Upper lobe of right lung (tissue), 1 donor: ENCODE measurements around the gene MIEN1. TPM values are rescaled to one million over a fixed set of nuclear protein-coding genes. Genes with fewer than 3 reads are reported as not detected.
A peak's percentile ranks its signal among the peaks of the same experiment; 100 is the strongest.

Experiments used
- ATAC-seq: fragments of 200-7000 bp; cut with Tn5 transposase; one replicate; pipeline ENCODE4 v1.9.1; 2020; ENCODE audit warnings: mild to moderate bottlenecking, moderate library complexity
- DNase-seq: peaks from one replicate; pipeline ENCODE4 v3.0.0-alpha.2; 2020
- H3K27ac ChIP-seq: fragments of 200-600 bp; one replicate; pipeline ENCODE4 v1.8.0; 2022
- H3K27me3 ChIP-seq: fragments of 200-600 bp; one replicate; pipeline ENCODE4 v1.8.0; 2022; ENCODE audit warnings: mild to moderate bottlenecking
- H3K36me3 ChIP-seq: fragments of 200-600 bp; one replicate; pipeline ENCODE4 v1.8.0; 2022
- H3K4me1 ChIP-seq: fragments of 200-600 bp; one replicate; pipeline ENCODE4 v1.8.0; 2022
- H3K4me3 ChIP-seq: fragments of 200-600 bp; one replicate; pipeline ENCODE4 v1.8.0; 2022; ENCODE audit warnings: mild to moderate bottlenecking
- H3K9me3 ChIP-seq: fragments of 200-600 bp; one replicate; pipeline ENCODE4 v1.8.0; 2022
- intact Hi-C: fragments of 100-400 bp; cut with DNase I; formaldehyde crosslinking; loops from one replicate; pipeline ENCODE4 v1.11.0; 2022
- total RNA-seq: library from RNA; stranded (reverse); fragmentation: NEBNext Ultra II Directional; extraction: Animal tissue kit (Norgen Biotek cat#: 25700); gene quantifications from one replicate; pipeline ENCODE4 v1.2.1, GENCODE V29; 2021
- TF ChIP-seq, protein P1 (sequence below): fragments of 200-600 bp; IDR thresholded peaks from one replicate; pipeline ENCODE4 v1.8.0; 2022; ENCODE audit warnings: antibody characterized with exemption
- donor health status: DM: no; HTN: yes; CAD: no; lungs with severe emphysema.

MIEN1 gene
- total RNA-seq, 1 donor from 2014 or later: 48.5 TPM

- ATAC-seq: no peak
- TF ChIP-seq, protein P1, sequence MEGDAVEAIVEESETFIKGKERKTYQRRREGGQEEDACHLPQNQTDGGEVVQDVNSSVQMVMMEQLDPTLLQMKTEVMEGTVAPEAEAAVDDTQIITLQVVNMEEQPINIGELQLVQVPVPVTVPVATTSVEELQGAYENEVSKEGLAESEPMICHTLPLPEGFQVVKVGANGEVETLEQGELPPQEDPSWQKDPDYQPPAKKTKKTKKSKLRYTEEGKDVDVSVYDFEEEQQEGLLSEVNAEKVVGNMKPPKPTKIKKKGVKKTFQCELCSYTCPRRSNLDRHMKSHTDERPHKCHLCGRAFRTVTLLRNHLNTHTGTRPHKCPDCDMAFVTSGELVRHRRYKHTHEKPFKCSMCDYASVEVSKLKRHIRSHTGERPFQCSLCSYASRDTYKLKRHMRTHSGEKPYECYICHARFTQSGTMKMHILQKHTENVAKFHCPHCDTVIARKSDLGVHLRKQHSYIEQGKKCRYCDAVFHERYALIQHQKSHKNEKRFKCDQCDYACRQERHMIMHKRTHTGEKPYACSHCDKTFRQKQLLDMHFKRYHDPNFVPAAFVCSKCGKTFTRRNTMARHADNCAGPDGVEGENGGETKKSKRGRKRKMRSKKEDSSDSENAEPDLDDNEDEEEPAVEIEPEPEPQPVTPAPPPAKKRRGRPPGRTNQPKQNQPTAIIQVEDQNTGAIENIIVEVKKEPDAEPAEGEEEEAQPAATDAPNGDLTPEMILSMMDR: no peak
- Histone ChIP-seq H3K36me3 (peaks cover 32% of the 10 kb centered on the region), H3K27ac (peak overlapping the region; percentile 71), H3K27me3 (no peaks in the 10 kb centered on the region), H3K4me1 (peaks cover 35% of the 10 kb centered on the region), H3K4me3 (no peak overlapping the region), H3K9me3 (no peaks in the 10 kb centered on the region)
- intact Hi-C loops: no loop called here
- no peak for DNase-seq
Measured at GRCh38 chr17:39706383-39706782, 23.9 kb downstream of the MIEN1 start.

GRCh38 chr17:39705786-39706348 is 24.5 kb downstream of the MIEN1 start:
- TF ChIP-seq, protein P1: no peak
- Histone ChIP-seq H3K27ac (peak overlapping the region; percentile 71), H3K36me3 (peaks cover 26% of the 10 kb centered on the region), H3K27me3 (no peaks in the 10 kb centered on the region), H3K4me3 (no peak overlapping the region), H3K9me3 (no peaks in the 10 kb centered on the region), H3K4me1 (peaks cover 39% of the 10 kb centered on the region)
- ATAC-seq (peak; percentile 85), DNase-seq (peak; percentile 89)
- intact Hi-C loops: no loop called here

DNA sequence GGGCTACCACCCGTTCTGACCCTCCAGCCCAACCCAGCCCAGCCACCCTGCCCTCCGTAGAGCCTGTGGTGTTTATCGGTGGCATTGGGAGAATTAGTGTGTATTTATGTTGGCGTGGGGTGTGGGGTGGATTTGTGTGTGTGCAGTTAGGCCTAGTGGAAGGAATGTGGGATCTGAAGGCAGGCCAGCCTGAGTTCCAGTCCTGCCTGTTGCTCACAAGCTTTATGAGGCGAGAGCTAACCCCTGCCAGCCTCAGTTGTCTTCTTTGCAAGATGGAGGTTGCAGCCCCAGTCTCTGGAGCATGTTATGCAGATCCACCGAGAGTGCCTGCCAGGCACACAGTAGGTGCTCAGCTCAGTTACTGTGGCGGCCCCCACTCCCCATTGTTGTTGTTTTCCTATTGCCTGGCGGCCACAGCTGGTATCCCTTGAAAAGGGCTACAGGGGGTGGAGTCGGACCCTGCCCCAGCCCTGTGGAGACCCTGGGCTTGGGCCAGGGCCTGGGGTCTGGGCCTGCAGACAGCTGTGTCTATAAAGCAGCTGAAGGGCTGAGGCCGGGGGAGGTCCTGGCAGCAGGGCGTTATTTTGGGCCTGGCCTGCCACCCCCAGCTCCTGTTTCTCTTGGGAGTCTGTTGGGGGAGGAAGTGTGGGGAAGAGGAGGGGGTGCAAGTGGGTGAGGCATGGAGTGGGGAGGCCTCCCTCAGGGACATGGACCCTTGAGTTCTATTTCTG is 25.3 kb downstream of the MIEN1 start:
- Histone ChIP-seq H3K4me3 (no peak overlapping the region), H3K27ac (peak overlapping the region; percentile 71), H3K9me3 (no peaks in the 10 kb centered on the region), H3K27me3 (no peaks in the 10 kb centered on the region), H3K4me1 (peaks cover 39% of the 10 kb centered on the region), H3K36me3 (peaks cover 19% of the 10 kb centered on the region)
- intact Hi-C loops: no loop called here
- DNase-seq (no peak), ATAC-seq (no peak)
- TF ChIP-seq, protein P1: peak; percentile 23

DNA sequence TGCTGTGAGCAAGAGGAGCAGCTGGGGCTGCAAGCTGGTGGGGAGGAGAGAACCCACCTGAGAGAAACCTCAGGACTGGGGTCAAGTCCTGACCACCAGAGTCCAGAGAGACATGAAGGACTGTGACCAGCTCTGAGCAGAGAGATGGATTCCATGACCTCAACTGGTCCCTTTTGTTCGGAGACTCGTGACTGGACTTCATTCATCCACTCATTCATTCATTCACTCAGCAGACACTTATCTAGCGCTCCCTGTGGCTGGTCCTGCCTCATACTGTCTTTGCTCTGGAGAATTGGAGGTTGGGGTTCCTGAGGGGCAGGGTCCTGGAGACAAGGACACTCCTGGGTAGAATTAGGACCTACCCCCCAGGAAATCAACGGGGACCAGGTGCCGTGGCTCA is 26.4 kb downstream of the MIEN1 start:
- Histone ChIP-seq H3K4me1 (peaks cover 44% of the 10 kb centered on the region), H3K9me3 (no peaks in the 10 kb centered on the region), H3K36me3 (peaks cover 10% of the 10 kb centered on the region), H3K27ac (no peak overlapping the region), H3K27me3 (no peaks in the 10 kb centered on the region), H3K4me3 (no peak overlapping the region)
- intact Hi-C loops: no loop called here
- TF ChIP-seq, protein P1: no peak
- no peak for ATAC-seq
- DNase-seq: no peak

DNA sequence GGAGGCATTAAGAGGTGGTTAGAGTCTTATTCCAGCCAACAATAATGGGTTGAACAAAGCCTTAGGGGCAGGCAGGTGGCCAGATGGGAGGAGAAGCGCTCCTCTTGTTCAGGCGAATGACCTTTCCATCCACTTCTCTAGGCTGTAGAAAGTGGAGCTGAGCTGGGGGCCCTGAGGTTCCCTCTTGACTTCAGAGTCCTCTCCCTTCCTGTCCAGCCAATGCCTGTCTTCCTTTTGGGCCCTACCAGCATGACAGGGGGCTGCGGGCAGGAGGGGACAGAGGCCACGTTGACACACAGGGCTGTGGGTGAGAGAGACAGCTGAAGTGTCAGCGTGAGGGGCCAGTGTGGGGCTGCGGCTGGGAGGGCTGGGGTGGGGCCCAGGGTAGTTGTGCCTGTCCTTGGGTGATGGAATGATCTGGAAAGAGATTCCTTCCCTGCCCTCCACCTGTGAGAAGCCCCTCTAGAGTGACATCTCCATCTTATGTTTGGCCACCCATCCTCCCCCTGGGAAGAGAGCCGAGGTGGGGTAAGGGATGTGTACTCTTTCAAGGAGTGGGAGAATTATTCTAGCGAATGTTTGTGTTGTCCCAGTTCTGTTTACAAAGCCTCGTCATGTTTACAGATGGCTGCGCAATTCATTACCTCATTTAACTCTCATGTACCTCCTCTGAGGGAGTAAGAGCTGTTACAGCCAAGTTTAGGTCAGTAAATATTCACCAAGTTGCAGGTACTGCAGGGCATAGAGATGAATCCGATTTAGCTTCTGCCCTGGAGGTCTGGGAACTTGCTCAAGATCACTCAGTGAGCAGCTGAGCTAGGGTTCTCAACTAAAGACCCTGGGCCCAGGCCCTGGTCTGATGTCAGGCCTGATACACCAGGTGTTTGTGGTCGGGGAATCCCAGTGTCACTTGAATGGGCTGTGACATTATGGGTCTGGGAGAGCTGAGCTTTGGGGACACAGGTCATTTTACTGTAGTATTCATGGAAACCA is 27.1 kb downstream of the MIEN1 start:
- Histone ChIP-seq H3K4me1 (peaks cover 44% of the 10 kb centered on the region), H3K27ac (no peak overlapping the region), H3K27me3 (no peaks in the 10 kb centered on the region), H3K4me3 (no peak overlapping the region), H3K36me3 (peaks cover 2% of the 10 kb centered on the region), H3K9me3 (no peaks in the 10 kb centered on the region)
- ATAC-seq: no peak
- DNase-seq: peak; percentile 27
- intact Hi-C loops: no loop called here
- TF ChIP-seq, protein P1: no peak
